Measurements from ENCODE around the gene ADGRF3. TPM values are rescaled to one million over a fixed set of nuclear protein-coding genes. Genes with fewer than 3 reads are reported as not detected.

The ADGRF3 gene
- total and polyA plus RNA-seq, 9 of the 15 experiments (the other 6 are each of a cell fraction or from before 2014, with no cell fraction given): 0.04 to 0.54 (median 0.16) TPM; not detected in 2

- TF ChIP-seq, protein P1, sequence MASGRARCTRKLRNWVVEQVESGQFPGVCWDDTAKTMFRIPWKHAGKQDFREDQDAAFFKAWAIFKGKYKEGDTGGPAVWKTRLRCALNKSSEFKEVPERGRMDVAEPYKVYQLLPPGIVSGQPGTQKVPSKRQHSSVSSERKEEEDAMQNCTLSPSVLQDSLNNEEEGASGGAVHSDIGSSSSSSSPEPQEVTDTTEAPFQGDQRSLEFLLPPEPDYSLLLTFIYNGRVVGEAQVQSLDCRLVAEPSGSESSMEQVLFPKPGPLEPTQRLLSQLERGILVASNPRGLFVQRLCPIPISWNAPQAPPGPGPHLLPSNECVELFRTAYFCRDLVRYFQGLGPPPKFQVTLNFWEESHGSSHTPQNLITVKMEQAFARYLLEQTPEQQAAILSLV (tag; IDR thresholded peaks at IDR 0.05): no peak
- TF ChIP-seq E2F6 (IDR thresholded peaks at IDR 0.05; ENCODE audit: borderline replicate concordance in 1 of 2, extremely low read depth in 1 of 2, insufficient read depth in 1 of 2, insufficient read length in 1 of 2, low read depth in 1 of 2, low read length in 1 of 2, poor library complexity in 1 of 2, severe bottlenecking in 1 of 2): no peak
- no peak for TF ChIP-seq DNMT1 (IDR thresholded peaks at IDR 0.05)
- no peak for TF ChIP-seq GABPB2 (CRISPR knock-in tag; conservative IDR thresholded peaks at IDR 0.05)
- TF ChIP-seq KLF10 (CRISPR knock-in tag; IDR thresholded peaks at IDR 0.05): no peak
- TF ChIP-seq, protein P2, sequence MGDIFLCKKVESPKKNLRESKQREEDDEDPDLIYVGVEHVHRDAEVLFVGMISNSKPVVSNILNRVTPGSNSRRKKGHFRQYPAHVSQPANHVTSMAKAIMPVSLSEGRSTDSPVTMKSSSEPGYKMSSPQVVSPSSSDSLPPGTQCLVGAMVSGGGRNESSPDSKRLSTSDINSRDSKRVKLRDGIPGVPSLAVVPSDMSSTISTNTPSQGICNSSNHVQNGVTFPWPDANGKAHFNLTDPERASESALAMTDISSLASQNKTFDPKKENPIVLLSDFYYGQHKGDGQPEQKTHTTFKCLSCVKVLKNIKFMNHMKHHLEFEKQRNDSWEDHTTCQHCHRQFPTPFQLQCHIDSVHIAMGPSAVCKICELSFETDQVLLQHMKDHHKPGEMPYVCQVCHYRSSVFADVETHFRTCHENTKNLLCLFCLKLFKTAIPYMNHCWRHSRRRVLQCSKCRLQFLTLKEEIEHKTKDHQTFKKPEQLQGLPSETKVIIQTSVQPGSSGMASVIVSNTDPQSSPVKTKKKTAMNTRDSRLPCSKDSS (IDR thresholded peaks at IDR 0.05; ENCODE audit: low read depth, partially characterized antibody): no peak
- no peak for TF ChIP-seq NCOA1 (IDR thresholded peaks at IDR 0.05; ENCODE audit: low read depth)
- TF ChIP-seq MEIS2 (IDR thresholded peaks at IDR 0.05; ENCODE audit: partially characterized antibody): peak; percentile 36
- no peak for TF ChIP-seq ZNF274 (IDR thresholded peaks at IDR 0.05; ENCODE audit: borderline replicate concordance, low read depth, low read length)
- no peak for TF ChIP-seq ZNF780A (CRISPR knock-in tag; IDR thresholded peaks at IDR 0.05)
- TF ChIP-seq ZHX1 (conservative IDR thresholded peaks at IDR 0.05; ENCODE audit: low read length): no peak
- TF ChIP-seq CTCF (IDR thresholded peaks at IDR 0.05 in 2 of 3, conservative IDR thresholded peaks at IDR 0.05 in 1 of 3; ENCODE audit: insufficient read depth in 2 of 3, low read depth in 1 of 3, low read length in 3 of 3): peak; percentile 80 to 95 (median 93)
- TF ChIP-seq MCM2 (IDR thresholded peaks at IDR 0.05; ENCODE audit: low read depth): no peak
- TF ChIP-seq ZBTB43 (CRISPR knock-in tag; IDR thresholded peaks at IDR 0.05): no peak
- peak; percentile 46 for TF ChIP-seq ATF7 (IDR thresholded peaks at IDR 0.05)
- no peak for TF ChIP-seq EHMT2 (IDR thresholded peaks at IDR 0.05)
- no peak for TF ChIP-seq MAFK (IDR thresholded peaks at IDR 0.05; ENCODE audit: low read length)
- no peak for TF ChIP-seq MED1 (CRISPR knock-in tag; IDR thresholded peaks at IDR 0.05; ENCODE audit: borderline replicate concordance)
- no peak for TF ChIP-seq ZKSCAN1 (IDR thresholded peaks at IDR 0.05; ENCODE audit: low read depth, low read length)
- TF ChIP-seq PTTG1 (tag; IDR thresholded peaks at IDR 0.05; ENCODE audit: low read depth): no peak
Observed at GRCh38 chr2:26330114-26330549, 16.5 kb downstream of the ADGRF3 start (continued).
